Bronchial epithelial cell (primary cell): ENCODE results near the gene ATG10. TPM values are rescaled to one million over a fixed set of nuclear protein-coding genes. Genes with fewer than 3 reads are reported as not detected.
"Not testable (repeated sequence)": the region's sequence is repeated elsewhere in the genome, so short reads cannot be mapped to it uniquely, and the experiment has no call there.

Experiments used
- DNase-seq: peaks from one replicate; pipeline ENCODE4 v3.0.0-alpha.2; 2010; ENCODE audit warnings: low read depth
- FAIRE-seq: peaks from 2 replicates; lab custom pipeline; 2011; peaks lifted over from hg19 to GRCh38; lab: Jason Lieb, UNC
- H3K27me3 ChIP-seq: 2 replicates; pipeline ENCODE4 v1.5.1; 2011; ENCODE audit warnings: low read length; ENCODE audit not compliant: control insufficient read depth, insufficient read depth
- H3K36me3 ChIP-seq: 2 replicates; pipeline ENCODE4 v1.5.1; 2011; ENCODE audit warnings: low read length; ENCODE audit not compliant: control insufficient read depth, insufficient read depth
- H3K4me3 ChIP-seq: 2 replicates; pipeline ENCODE4 v1.5.1; 2011; ENCODE audit warnings: mild to moderate bottlenecking, low read depth, low read length, control low read depth
- total RNA-seq: library from RNA; depleted of rRNA; stranded (reverse); fragments of >200 nt; gene quantifications from 2 replicates; pipeline ENCODE4 v1.2.1, GENCODE V29; 2014
- TF ChIP-seq, protein P1 (sequence below): IDR thresholded peaks from 2 replicates; pipeline ENCODE4 v1.5.1; 2011; ENCODE audit warnings: mild to moderate bottlenecking, moderate library complexity, low read length, control low read depth, inconsistent platforms; ENCODE audit not compliant: insufficient read depth, severe bottlenecking

Gene ATG10
- total RNA-seq, 1 donor from 2014 or later: 9.7 TPM

DNA sequence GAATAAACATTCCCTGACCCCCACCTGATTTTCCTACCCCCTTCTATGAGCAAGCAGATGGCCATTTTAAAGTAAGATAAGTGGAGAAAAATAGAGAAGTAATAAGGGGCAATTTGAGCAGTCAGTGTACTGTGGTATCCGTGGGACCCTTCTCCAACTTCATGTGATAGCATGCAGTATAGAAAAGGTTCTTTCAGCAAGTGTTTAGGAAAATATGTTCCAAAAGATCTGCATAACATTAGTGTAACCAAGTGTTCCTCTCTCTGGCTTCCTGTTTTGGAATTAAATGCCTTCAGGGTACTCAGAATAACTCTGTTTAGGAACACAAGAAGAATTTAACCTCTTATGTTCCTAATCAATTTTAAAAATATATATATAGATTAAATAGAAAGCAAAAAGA is 134.9 kb downstream of the ATG10 start:
- Histone ChIP-seq H3K4me3 (no peak overlapping the region), H3K36me3 (no peaks in the 10 kb centered on the region), H3K27me3 (no peaks in the 10 kb centered on the region)
- TF ChIP-seq, protein P1, sequence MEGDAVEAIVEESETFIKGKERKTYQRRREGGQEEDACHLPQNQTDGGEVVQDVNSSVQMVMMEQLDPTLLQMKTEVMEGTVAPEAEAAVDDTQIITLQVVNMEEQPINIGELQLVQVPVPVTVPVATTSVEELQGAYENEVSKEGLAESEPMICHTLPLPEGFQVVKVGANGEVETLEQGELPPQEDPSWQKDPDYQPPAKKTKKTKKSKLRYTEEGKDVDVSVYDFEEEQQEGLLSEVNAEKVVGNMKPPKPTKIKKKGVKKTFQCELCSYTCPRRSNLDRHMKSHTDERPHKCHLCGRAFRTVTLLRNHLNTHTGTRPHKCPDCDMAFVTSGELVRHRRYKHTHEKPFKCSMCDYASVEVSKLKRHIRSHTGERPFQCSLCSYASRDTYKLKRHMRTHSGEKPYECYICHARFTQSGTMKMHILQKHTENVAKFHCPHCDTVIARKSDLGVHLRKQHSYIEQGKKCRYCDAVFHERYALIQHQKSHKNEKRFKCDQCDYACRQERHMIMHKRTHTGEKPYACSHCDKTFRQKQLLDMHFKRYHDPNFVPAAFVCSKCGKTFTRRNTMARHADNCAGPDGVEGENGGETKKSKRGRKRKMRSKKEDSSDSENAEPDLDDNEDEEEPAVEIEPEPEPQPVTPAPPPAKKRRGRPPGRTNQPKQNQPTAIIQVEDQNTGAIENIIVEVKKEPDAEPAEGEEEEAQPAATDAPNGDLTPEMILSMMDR: no peak
- no peak for DNase-seq
- no peak for FAIRE-seq

DNA sequence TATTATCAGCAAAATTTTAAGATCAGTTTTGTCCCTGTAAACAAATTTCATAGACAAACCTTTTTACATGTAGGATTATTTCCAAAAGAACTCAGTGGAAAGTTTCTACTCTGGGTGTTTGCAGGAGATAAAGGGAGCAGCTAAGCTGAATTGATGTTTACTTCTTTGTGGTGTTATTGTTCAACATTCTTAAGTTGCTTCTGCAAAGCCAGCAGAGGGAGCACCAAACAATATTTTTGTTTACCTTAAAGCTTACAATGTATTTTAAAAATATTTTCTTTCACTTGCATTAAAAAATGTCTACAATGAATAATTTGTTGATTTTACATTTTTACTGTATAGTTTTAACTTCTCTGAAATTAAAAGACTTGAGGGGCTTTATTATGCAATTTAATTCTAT is 135.4 kb downstream of the ATG10 start:
- Histone ChIP-seq H3K27me3 (no peaks in the 10 kb centered on the region), H3K36me3 (no peaks in the 10 kb centered on the region), H3K4me3 (no peak overlapping the region)
- DNase-seq (peak; percentile 33), FAIRE-seq (no peak)
- TF ChIP-seq, protein P1: peak; percentile 42

DNA sequence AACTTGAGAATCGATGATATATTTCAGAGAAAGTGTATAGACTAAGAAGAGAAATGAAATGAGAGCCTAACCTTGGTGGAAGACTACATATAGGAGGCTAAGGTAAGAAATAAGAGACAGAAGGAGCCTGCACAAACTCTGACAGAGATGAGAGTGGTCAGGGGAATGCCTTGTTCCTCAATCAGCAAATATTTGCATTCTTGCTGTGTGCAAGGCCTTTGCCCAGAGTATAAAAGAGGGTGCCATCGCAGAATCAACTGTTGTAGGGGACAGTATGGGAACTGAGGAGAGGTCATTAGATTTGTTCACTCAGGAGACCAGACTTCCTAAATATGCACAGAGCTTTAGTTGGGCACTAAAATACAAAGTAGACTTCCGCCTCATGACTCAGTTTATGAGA is 137.2 kb downstream of the ATG10 start:
- H3K4me3 ChIP-seq: no peak overlapping the region

DNA sequence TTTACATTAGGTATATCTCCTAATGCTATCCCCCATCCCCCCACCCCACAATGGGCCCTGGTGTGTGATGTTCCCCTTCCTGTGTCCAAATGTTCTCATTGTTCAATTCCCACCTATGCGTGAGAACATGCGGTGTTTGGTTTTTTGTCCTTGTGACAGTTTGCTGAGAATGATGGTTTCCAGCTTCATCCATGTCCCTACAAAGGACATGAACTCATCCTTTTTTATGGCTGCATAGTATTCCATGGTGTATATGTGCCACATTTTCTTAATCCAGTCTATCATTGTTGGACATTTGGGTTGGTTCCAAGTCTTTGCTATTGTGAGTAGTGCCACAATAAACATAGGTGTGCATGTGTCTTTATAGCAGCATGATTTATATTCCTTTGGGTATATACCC is 138.1 kb downstream of the ATG10 start:
- H3K27me3 ChIP-seq, H3K36me3 ChIP-seq, DNase-seq, H3K4me3 ChIP-seq, FAIRE-seq: not testable (repeated sequence)

More for the DNA sequence above, 137.2 kb downstream of the ATG10 start:
- DNase-seq (no peak), FAIRE-seq (no peak)
- Histone ChIP-seq H3K27me3 (no peaks in the 10 kb centered on the region), H3K36me3 (no peaks in the 10 kb centered on the region)
- TF ChIP-seq, protein P1: no peak

DNA sequence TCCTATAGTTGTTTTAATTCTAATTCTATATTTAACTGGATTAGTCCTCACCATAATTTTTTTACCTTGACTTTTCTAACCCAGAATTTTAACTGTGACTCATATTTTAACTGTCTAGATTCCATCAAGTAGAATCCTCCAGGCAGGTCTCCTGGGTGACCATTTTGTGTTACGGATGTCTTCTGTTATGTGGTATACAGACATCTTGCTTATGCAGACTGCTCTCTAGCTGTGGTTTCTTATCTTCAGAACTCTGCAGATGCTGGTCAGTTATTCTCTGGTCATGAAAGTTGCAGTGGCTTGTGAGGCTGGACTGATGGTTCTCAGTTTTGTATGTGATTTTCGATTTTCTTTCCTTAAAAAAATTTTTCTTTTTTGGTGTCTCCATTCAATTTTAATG is 139.4 kb downstream of the ATG10 start:
- DNase-seq: no peak
- TF ChIP-seq, protein P1: no peak
- Histone ChIP-seq H3K36me3 (no peaks in the 10 kb centered on the region), H3K27me3 (no peaks in the 10 kb centered on the region), H3K4me3 (no peak overlapping the region)
- no peak for FAIRE-seq

DNA sequence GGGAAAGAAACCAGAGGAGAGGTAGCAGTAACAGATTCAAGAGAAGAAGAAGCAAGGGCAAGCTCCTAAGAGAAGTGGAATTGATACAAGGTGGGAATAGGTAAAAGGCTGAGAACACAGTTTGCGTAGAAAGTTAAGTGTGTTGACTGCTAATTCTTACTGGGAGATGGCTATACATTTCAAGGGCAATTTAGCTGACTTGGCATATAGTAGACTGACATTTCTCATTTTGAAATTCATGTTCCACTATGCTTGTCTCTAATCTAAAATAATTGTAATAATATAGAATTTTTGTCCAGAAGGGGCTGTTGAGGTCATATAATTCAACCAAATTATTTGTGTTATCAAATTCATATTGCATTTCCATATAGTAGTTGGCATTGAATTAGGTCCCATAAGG is 144.0 kb downstream of the ATG10 start:
- DNase-seq (no peak), FAIRE-seq (no peak)
- TF ChIP-seq, protein P1: no peak
- Histone ChIP-seq H3K36me3 (no peaks in the 10 kb centered on the region), H3K4me3 (no peak overlapping the region), H3K27me3 (no peaks in the 10 kb centered on the region)
